T-helper 9 cell (primary cell): Measurements from ENCODE around the gene KLHL21.
"Not testable (repeated sequence)": the region's sequence is repeated elsewhere in the genome, so short reads cannot be mapped to it uniquely, and the experiment has no call there.

Experiments used
- DNase-seq: peaks from one replicate; pipeline ENCODE4 v3.0.0-alpha.2; 2020

The KLHL21 gene

GRCh38 chr1:6581561-6582305 lies 20.9 kb downstream of the KLHL21 start:
- no peak for DNase-seq

DNA sequence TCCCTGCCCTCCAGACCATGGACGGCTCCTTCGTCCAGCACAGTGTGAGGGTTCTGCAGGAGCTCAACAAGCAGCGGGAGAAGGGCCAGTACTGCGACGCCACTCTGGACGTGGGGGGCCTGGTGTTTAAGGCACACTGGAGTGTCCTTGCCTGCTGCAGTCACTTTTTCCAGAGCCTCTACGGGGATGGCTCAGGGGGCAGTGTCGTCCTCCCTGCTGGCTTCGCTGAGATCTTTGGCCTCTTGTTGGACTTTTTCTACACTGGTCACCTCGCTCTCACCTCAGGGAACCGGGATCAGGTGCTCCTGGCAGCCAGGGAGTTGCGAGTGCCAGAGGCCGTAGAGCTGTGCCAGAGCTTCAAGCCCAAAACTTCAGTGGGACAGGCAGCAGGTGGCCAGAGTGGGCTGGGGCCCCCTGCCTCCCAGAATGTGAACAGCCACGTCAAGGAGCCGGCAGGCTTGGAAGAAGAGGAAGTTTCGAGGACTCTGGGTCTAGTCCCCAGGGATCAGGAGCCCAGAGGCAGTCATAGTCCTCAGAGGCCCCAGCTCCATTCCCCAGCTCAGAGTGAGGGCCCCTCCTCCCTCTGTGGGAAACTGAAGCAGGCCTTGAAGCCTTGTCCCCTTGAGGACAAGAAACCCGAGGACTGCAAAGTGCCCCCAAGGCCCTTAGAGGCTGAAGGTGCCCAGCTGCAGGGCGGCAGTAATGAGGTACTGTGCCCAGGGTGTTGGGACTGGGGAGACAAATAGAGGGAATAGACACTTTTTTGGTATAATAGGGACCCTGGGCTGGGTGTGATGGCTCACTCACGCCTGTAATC lies 21.9 kb downstream of the KLHL21 start:
- DNase-seq, result no peak

- no peak for DNase-seq
Observed at GRCh38 chr1:6580119-6580592, 22.5 kb downstream of the KLHL21 start.

GRCh38 chr1:6579374-6580118 lies 23.1 kb downstream of the KLHL21 start, which contains the start of gene ZBTB48:
Gene ZBTB48 (plus strand): TSS chr1:6579994. CDS start chr1:6580610, 616 bp downstream.
- peak; percentile 96 for DNase-seq

GRCh38 chr1:6578624-6579373 lies 23.9 kb downstream of the KLHL21 start:
- DNase-seq, result no peak

DNA sequence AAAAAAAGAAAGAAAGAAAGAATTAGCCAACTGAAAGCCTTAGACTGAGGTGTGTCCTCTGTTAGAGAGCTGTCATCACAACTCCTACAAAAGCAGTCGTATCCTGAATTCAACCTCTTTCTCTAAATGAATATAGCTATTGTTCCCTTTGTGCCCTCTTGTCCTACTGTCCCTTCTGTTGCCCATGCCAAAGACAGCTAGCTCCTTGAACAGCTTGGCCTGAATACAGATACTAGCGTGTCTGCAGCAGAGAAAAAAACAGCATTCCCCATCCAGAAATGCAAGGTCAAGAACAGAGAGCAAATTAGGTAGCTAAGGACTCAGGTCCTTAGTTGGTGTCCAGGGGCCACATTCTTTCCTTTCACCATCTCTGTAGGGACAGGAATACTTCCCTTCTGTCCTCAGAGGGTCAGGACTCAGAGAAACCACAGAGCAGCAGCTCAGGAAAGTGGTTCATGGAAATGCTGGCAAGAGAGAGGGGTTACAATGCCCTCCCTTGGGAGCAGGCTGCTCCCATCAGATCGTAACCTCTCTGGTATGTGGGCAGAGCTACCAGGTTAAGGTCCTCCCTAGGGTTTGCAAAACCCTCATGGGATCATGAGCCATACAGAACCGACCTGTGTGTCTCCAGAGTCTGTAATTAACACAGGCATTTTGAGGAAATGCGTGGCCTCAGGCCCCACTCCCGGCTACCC lies 24.7 kb downstream of the KLHL21 start:
- no peak for DNase-seq

DNA sequence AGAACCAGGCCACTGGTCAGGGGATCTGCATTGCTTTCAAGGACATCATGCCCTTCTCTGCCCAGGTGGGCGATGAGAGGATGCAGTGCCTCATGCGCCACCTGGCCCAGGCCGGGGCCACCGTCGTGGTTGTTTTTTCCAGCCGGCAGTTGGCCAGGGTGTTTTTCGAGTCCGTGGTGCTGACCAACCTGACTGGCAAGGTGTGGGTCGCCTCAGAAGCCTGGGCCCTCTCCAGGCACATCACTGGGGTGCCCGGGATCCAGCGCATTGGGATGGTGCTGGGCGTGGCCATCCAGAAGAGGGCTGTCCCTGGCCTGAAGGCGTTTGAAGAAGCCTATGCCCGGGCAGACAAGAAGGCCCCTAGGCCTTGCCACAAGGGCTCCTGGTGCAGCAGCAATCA lies 27.9 kb downstream of the KLHL21 start:
- DNase-seq, result no peak

- no peak for DNase-seq
Observed at GRCh38 chr1:6574025-6574620, 28.5 kb downstream of the KLHL21 start.

DNA sequence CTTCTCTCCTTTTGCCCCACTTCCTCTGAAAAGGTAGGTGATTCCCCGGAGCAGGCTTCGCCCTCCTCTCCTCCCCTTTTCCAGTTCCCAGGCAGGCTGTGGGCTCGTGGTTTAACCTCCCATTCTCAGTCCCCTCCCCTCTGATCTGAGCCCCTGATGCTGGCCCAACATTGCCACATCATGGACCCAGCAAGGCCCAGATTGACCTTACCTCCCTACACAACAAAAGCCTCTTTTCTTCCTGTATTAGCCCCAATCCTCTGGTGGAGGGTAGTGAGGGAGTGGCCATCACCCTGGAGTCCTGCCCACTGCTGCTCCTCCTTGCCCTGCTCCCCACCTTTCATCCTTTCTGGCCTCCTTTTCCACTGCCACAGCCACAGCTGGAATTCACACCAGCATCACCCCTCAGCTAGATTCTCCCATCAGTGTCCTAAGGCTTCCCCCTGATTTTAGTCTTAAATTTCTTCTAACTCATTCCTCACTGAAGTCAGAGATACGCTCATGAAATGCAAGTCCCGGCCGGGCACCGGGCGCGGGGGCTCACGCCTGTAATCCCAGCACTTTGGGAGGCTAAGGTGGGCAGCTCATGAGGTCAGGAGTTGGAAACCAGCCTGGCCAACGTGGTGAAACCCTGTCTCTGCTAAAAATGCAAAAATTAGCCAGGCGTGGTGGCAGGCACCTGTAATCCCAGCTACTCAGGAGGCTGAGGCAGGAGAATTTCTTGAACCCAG lies 29.9 kb downstream of the KLHL21 start:
- no peak for DNase-seq

GRCh38 chr1:6570987-6571386 lies 31.7 kb downstream of the KLHL21 start:
- no peak for DNase-seq

DNA sequence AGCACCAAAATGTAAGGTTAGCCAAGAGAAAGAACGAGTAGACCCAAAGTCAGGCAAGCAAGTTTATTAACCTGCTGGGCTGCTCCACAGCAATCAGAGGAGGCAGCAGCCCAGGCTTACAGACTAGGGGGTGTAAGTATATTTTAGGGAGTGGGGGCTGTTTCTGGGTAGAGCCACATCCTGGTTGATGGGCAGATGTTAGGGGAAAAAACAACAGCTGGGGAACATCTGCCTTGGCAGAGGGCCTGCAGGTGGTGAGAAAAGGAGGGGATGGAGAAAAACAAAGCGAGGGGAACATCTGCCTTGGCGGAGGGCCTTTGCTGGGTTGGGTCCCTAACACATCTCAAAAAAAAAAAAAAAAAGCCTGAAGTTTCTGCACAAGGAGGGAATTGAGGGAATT lies 32.6 kb downstream of the KLHL21 start:
- no peak for DNase-seq

DNA sequence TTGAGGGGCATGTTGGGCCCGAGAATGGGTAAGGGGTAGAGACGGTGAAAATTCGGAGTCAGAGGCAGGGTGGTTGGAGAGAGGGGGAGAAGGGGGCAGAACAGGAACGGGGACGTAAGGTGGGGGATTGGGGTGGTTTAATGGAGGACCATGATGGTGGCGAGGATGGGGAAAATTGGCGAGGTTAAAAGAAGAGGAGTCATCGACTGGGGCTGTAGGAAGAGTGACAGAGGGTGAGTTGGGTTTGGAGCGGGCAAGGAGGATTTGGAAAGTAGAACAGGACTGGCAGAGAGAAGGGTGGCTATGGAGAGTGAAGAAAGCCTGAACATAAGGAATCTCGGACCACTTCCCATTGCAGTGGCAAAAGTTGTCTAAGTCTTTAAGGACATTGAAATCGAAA lies 33.6 kb downstream of the KLHL21 start:
- DNase-seq, result no peak

DNA sequence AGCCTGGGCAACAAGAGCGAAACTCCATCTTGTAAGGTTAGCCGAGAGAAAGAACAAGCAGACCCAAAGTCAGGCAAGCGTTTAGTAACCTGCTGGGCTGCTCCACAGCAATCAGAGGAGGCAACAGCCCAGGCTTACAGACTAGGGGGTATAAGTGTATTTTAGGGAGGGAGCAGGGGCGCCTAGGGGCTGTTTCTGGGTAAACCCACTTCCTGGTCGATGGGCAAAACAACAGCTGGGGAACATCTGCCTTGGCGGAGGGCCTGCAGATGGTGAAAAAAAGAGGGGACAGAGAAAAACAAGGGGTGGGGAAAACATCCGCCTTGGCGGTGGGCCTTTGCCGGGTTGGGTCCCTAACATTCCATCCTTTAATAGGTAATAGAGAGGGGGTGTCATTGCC lies 42.4 kb downstream of the KLHL21 start:
- no peak for DNase-seq

GRCh38 chr1:6559161-6559560 lies 43.5 kb downstream of the KLHL21 start:
- DNase-seq, result not testable (repeated sequence)

GRCh38 chr1:6557597-6557996 lies 45.1 kb downstream of the KLHL21 start:
- DNase-seq, result no peak

DNA sequence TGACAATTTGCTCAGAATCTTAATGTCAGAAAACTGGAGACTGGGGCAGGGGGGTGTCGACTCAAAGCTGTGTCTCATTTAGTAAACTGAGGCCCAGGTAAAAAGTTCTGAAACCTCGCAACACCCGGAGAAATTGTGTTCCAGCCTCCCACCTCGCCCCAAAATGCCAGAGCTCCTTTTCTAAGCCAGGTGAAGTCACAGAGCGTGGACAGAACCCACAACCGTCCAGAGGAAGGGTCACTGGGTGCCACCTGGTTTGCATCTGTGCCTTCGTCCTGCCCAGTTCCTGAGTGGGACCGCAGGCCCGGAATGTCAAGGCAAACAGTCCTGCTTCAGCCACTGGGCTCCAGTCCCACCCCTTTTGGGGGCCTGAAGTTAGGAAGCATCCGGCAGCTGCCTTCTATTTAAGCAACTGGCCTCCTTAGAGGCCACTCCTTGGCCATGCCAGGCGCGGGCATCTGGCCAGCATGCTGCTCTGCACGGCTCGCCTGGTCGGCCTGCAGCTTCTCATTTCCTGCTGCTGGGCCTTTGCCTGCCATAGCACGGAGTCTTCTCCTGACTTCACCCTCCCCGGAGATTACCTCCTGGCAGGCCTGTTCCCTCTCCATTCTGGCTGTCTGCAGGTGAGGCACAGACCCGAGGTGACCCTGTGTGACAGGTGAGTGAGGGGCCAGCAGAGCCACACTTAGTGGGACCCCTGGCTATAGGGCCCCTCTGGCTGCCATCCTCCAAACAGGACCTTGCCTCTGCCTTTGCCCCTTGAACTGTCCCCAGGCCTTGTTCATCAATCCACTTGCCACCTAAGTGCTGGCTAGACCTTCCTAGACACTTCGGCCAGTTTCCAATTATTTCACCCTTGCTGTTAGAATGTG lies 47.5 kb downstream of the KLHL21 start, which contains the start of gene TAS1R1:
TSS of gene TAS1R1 (plus strand) at position 401 of the 872 bp plus-strand sequence. CDS start at position 468, 67 bp downstream.
- no peak for DNase-seq

DNA sequence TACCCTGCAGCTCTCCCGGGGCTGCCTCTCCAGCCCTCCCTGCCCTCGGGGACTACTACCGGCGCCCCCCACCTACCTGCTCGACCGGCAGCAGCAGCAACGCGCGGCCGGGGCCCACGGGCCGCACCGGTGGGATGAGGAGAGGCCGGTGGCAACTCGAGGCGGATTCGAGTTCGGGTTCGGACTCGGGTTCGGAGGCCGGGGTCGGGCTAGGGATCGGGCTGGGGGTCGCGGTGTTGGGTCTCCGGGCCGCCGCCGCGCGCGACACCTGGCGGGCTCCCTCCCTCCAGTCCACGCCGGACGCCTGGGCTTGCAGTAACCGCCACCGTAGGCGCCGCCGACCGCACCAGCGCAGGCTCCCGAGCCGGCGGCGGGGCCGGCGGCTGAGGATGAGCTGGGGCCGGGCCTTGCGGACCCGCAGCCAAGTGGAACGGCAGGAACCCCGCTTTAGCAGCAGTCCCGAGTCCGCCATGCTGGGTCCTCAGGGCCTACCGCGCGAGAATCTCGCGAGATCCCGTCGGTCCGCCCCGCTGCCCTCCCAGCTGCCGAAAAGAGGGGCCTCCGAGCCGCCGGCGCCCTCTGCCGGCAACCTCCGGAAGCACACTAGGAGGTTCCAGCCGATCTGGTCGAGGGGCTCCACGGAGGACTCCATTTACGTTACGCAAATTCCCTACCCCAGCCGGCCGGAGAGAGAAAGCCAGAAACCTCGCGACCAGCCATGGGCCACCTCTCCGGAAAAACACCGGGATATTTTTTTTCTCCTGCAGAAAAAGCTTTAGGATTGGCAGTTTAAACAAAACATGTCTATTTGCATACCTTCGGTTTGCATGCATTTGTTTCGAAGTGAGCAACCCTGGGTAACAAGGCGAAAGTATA lies 48.4 kb downstream of the KLHL21 start, which contains the start of gene NOL9:
TSS of gene NOL9 (minus strand) at position 483 of the 876 bp plus-strand sequence. CDS start at position 472, 11 bp downstream.
- peak; percentile 94 for DNase-seq

- no peak for DNase-seq
Observed at GRCh38 chr1:6547301-6547700, 55.4 kb downstream of the KLHL21 start.
